ENCODE data around the gene COL23A1.

Gene COL23A1

DNA sequence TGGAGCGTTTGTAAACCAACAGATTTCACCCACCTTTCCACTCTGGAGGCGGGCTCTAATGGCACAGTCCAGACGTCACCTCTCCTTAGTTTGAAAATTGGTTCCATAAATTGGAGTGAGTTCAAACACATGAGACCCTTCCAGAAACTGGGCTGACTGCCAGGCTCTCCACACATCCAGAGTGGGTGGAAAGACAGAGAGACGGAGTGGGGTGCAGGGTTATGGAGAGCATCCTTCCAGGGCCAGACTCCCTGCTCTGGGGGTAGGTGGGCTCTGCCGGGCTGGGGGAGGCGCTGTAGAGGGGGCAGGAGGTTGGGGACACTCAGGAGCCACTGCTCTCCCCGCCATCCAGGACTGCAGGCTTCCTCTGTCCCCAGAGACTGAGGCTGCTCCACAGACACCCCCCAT, 252.9 kb downstream of the COL23A1 start:
- DNase-seq (ENCODE audit: low spot score): no peak

DNA sequence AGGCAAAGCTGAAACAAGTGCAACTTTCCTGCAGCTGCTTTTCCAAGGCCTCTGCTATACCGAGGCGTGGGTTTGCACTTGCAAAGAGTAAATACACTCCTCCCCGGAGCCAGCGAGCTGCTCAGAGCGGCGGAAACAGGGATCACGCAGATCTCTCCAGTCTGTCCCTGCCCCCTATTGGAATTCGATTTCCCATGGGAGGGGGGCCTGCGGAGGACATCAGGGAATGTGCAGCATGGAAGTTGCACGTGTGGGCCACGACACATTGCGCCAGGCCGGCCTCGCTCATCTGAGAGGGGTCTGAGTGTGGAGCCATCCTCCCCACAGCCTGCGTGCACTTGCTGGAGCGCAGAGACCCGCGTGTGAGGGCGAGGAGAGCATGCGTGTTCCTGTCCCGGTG, 253.3 kb downstream of the COL23A1 start:
- DNase-seq (ENCODE audit: low spot score): no peak

DNA sequence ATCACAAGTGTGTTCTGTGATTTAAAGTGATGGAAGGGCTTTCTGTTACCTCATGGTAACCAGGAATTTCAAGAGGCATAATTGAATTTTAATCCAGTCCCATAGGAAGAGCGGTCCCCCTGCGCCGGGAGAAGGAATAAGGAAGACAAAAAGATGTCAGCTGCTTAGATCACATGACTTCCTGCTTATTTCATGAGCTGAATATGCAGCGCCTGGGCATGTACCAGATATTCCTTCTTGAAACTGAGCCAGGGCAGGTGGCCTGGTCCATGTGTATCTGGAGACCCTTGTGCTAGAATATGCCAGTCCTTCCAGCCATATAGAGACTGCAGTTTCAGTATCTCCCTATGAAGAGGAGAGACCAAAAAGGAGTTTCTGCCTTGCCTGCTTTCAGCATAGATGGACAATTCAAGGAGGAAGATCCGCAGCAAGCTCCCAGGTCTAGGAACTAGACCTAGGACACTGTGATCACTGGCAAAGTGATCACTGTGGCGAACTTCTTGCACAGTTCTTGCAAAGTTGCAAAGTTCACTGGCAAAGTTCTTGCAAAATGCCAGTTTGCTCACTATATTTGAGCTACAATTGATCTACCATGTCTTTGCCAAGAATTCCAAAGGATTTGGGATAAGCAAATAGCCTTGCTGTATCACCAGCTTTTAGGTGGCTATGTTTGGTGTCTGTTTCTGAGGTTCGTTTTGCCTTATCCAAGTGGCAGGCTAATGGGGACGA, 254.7 kb downstream of the COL23A1 start:
- DNase-seq (ENCODE audit: low spot score): no peak

DNA sequence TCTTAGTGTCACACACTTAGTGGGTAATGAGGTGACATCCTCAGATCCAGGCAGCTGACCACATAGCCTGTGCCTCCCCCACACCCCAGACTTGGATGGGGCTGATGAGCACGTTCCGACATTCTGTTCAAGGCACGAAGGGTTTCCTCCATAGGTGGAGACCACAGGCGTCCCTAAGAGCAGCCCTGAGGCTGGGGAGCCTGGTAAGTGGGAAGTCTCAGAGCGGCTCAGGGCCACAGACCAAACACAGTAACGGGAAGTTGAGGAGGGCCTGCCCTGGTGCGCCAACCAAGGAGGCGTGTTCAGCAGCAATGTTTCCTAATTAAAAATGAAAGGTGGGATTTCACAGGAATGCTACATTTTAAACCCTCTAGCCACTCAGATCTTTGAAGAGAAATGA, 255.3 kb downstream of the COL23A1 start:
- DNase-seq (ENCODE audit: low spot score): no peak

GRCh38 chr5:178333821-178334481, 256.2 kb downstream of the COL23A1 start:
- DNase-seq (ENCODE audit: low spot score): no peak

DNA sequence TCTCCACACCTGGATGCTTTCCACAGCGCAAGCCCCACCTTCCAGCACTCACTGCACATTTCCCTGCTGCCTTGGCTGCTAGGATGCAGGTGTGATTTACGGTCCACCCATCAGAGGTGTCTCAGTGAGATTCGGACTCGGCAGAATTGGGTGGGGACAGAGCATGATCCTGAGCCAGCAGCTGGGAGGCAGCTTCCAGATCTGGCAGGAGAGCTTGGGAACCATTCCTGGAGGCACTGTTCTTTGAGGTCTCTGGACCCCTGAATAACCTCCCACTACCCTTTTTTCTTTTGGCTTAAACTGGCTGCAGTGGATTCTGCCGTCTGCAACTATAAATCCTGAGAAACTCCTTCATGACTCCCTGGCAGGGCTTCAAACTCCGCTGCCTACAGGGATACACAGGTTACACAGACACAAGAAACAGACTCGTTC, 258.0 kb downstream of the COL23A1 start:
- DNase-seq (ENCODE audit: low spot score): no peak

- no peak for DNase-seq (ENCODE audit: low spot score)
Measured at GRCh38 chr5:178331491-178331996, 258.6 kb downstream of the COL23A1 start.

GRCh38 chr5:178330791-178331404, 259.3 kb downstream of the COL23A1 start:
- no peak for DNase-seq (ENCODE audit: low spot score)

GRCh38 chr5:178328826-178329730, 261.1 kb downstream of the COL23A1 start:
- no peak for DNase-seq (ENCODE audit: low spot score)

GRCh38 chr5:178327931-178328711, 262.1 kb downstream of the COL23A1 start:
- DNase-seq (ENCODE audit: low spot score): no peak

DNA sequence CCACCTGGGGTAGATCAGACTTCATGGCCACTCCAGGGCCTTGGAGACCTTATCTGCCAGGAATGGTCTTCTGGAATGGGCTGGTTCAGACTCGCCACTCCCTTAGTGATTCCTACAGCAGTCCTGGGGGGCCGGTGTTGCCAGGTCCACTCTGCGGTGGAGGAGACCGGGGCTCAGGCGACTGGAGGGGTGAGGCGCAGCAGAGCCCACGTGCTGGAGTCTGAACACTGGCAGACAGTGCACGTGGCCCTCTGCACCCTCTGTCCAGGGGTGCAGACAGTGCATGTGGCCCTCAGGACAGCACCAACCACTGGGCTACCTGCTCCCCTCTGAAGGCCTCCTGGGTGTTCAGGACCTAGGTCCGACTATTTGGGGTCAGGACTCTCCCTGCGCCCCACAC, 262.7 kb downstream of the COL23A1 start:
- no peak for DNase-seq (ENCODE audit: low spot score)

DNA sequence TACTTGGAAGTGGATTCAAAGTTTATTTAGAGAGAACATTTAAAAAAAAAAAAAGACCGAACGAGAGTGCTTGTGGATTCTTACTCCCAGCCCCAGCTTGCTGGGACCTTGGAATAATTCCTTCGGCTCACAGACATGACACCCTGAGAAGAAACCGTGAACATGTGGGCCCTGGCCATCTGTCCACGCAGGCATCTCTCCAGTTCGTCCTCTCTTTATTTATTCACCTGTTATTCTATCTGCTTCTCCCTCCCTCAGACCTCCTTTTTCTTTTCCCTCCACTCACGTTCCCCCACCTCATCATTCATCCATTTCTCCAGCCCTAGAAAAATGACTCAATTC, 263.8 kb downstream of the COL23A1 start:
- DNase-seq (ENCODE audit: low spot score): no peak

DNA sequence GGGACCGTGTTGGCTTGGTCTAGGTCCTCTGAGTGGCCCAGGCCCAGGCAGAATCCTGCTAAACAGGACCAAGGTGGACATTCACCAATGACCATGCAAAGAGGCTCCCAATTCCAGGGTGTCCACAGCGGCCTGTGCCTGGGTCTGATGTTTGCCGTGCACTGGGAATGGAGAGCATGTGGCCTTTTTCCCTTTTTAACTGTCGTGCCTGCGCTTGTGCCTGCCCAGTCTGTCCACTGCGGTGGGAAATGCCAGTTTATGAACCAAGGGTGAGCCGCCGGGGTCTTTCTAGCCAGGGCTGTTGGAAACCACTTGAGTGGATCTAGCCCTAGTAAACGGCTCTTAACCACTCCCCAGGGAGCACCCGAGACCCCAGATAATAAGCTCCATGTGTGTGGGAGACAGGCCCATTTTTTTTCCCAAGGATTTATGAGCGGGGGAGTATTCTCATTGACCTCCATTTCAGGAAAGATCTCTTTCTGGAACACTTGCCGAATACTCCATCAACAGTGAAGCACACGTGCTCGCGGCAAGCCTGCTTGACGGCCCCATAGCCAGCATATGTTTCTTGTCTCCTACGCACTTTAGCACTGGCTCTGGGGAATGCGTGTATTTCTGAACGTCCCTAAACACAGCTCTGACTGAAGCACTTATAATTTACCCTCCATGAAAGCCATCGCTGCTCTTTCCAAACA, 264.4 kb downstream of the COL23A1 start:
- no peak for DNase-seq (ENCODE audit: low spot score)

DNA sequence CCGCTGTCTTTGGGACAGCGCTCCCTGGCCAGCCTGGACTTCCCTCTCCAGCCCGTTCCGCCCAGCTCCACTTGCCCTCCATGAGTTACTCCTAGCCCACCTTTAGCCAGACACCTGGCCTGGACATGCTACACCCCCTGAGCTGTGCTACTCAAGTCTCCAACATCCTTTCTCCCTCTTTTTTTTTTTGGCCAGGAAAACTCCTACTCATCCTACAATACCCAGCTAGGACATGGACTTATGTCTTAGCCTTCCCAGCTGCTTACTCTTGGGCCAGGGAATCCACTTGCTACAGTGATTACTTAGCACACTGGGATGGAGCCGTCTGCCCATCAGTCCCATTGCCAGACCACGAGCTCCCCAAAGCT, 264.9 kb downstream of the COL23A1 start:
- no peak for DNase-seq (ENCODE audit: low spot score)

DNA sequence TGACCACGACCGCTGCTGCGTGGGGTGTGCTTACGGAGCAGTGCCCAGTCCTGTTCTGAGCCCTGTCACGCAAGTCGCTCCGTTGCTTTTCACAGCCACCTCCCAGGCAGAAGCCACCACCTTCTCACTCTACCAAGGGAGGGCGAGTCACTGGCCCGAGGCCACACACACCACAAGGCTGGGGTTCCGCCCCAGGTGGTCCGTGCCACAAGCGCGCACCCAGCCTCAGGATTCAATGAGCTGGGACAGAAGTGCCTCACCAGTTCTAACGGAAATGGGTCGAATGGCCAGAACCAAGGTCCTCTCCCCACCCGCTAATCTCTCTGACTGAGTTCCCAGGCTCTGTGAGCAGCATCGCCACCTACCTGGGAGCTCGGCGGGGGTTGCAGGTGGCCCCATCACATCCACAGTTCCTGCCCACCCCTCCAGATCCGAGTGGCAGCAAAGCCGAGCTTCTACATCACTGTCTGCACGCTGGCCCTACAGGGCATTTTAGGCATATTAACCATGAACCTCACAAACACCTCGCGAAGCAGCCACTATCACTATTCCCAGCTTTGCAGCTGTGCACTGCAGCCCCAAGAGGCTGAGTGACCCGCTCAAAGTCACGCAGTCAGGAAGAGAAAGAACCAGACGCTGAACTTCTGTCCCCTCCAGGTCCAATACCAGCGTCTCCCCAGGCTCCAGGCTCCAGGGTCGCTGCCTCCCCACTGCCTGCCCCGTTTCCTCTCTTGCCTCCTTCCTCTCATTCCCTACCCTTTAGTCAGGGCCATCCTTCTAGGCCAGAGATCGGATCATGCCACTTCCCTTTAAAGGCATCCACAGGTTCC, 265.5 kb downstream of the COL23A1 start:
- no peak for DNase-seq (ENCODE audit: low spot score)

DNA sequence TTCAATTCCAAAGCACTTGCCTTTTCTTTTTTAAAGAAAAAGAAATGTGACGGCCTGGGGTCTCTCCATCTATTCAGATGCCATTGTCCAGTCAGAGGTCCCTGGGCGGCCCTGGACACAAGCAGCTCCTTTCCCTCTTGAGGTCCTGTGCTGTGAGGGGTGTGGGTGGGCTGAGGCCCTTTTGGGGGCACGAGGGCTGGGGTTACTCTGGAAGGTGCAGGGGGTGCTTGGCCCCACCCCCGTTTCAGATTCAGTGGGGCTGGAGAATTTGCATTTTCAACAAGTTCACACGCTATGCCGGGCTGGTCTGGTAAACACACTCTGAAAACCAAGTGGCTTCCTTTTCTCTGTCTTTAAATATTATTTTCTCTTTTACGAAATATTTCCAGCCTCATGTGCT, 266.2 kb downstream of the COL23A1 start:
- no peak for DNase-seq (ENCODE audit: low spot score)

- no peak for DNase-seq (ENCODE audit: low spot score)
Measured at GRCh38 chr5:178323541-178323865, 266.7 kb downstream of the COL23A1 start.

DNA sequence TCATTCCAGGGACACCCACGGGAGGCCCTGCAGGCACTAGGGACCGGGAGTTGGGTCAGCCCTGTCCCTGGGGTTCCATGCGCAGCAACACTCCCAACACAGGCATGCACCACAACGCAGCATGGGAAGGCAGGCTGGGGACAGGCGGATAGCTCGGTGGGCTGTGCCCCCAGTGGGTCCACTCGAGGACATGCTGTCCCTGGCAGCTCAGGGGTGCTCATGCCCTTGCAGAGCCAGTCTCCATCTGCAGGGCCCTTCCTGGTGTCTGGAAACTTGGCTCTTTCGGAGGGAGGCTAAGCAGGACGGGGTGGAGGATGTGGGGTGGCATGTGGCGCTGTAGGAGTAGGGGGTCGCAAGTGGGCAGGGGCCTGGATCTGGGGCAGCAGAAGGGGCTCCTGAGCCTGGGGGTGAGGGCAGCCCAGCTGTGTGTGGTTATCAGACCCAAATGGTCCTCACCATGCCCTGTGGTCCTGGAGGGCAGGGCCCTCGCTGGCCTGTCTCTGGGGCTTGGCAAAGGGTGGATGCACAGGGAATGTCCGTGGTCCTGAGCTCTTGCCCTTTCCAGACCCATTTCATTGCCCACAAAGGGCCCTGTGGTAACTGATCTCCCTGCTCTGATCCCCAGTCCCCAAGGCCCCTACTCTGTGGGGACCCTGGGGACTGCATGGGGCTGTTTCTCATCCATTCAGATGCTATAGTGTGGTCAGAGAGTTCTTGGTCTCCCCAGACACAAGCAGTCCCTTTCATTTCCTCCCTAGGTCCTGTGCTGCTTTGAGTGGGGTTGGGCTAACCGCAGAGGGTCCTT, 267.3 kb downstream of the COL23A1 start:
- no peak for DNase-seq (ENCODE audit: low spot score)

- no peak for DNase-seq (ENCODE audit: low spot score)
Measured at GRCh38 chr5:178320281-178320855, 269.8 kb downstream of the COL23A1 start.

Data from activated CD4-positive, alpha-beta T cell treated with anti-CD3 and anti-CD28 coated beads, Interleukin-2, Interleukin-4, amounts not matched to agents 100 ng/mL and 50 ng/mL, durations not matched to agents 16 hours and 8 hours (primary cell).